Suprapubic skin (tissue), 4 donors: ENCODE results near the gene HIKESHI. TPM values are rescaled to one million over a fixed set of nuclear protein-coding genes. Genes with fewer than 3 reads are reported as not detected.

Experiments
- DNase-seq, 2 donors: peaks; one replicate each; pipeline ENCODE4 v3.0.0-alpha.2; 2019; ENCODE audit warnings: low spot score in 2 of 2
- H3K27ac ChIP-seq: fragments of 200-600 bp; sonication (generic); one replicate; pipeline ENCODE4 v1.5.1; 2019
- H3K27me3 ChIP-seq: fragments of 200-600 bp; sonication (generic); one replicate; pipeline ENCODE4 v1.5.1; 2019
- H3K36me3 ChIP-seq: fragments of 200-600 bp; sonication (generic); one replicate; pipeline ENCODE4 v1.5.1; 2019
- H3K4me1 ChIP-seq: fragments of 200-600 bp; sonication (generic); one replicate; pipeline ENCODE4 v1.5.1; 2019
- H3K4me3 ChIP-seq: fragments of 200-600 bp; sonication (generic); one replicate; pipeline ENCODE4 v1.5.1; 2019; ENCODE audit warnings: mild to moderate bottlenecking
- H3K9me3 ChIP-seq: fragments of 200-600 bp; sonication (generic); one replicate; pipeline ENCODE4 v1.5.1; 2019
- CTCF ChIP-seq, 2 donors: fragments of 200-600 bp in 1 of 2; fragments of 450-650 bp in 1 of 2; sonication (generic) in 1 of 2; IDR thresholded peaks; one replicate each; pipeline ENCODE4 v1.5.1; 2016 to 2019; ENCODE audit warnings: antibody characterized with exemption in 2 of 2, mild to moderate bottlenecking in 1 of 2, moderate library complexity in 1 of 2
- EP300 ChIP-seq: sonication (generic); formaldehyde crosslinking; IDR thresholded peaks from one replicate; pipeline ENCODE4 v1.6.1; 2017; ENCODE audit warnings: antibody characterized with exemption
- POLR2A ChIP-seq, 2 donors: fragments of 450-650 bp; IDR thresholded peaks; one replicate each; pipeline ENCODE4 v1.6.1; 2017; ENCODE audit warnings: antibody characterized with exemption in 2 of 2, mild to moderate bottlenecking in 2 of 2, moderate library complexity in 2 of 2
- POLR2AphosphoS5 ChIP-seq, 3 donors: sonication (generic); formaldehyde crosslinking; IDR thresholded peaks; one replicate each; pipeline ENCODE4 v1.6.1; 2017; ENCODE audit warnings: antibody characterized with exemption in 3 of 3
- WGBS: methylation state at CpG from one replicate; pipeline ENCODE4 v1.1.5; 2018; 5-methylcytosine and 5-hydroxymethylcytosine counted together
- total RNA-seq, 4 donors: library from RNA; depleted of rRNA; stranded (reverse); fragments of >200 nt; gene quantifications; one replicate each; pipeline ENCODE4 v1.1.0, GENCODE V29; 2016

Gene HIKESHI
- total RNA-seq, 4 donors from 2014 or later: 20.7 to 34.4 (median 29.3) TPM

- Histone ChIP-seq H3K4me1 (no peaks in the 10 kb centered on the region), H3K27me3 (no peaks in the 10 kb centered on the region), H3K4me3 (no peak overlapping the region), H3K27ac (no peak overlapping the region), H3K9me3 (no peaks in the 10 kb centered on the region), H3K36me3 (no peaks in the 10 kb centered on the region)
- TF ChIP-seq POLR2A (IDR thresholded peaks at IDR 0.05) (no peak), POLR2AphosphoS5 (IDR thresholded peaks at IDR 0.05) (no peak), CTCF (IDR thresholded peaks at IDR 0.05) (no peak), EP300 (no peak)
- 85% methylated on average over 2 of the region's 2 CpGs for WGBS
- no peak for DNase-seq
These were observed 84.2 kb downstream of the HIKESHI start for GRCh38 chr11:86386283-86386682.

GRCh38 chr11:86386746-86387145, 84.7 kb downstream of the HIKESHI start:
- Histone ChIP-seq H3K36me3 (no peaks in the 10 kb centered on the region), H3K27ac (no peak overlapping the region), H3K4me1 (no peaks in the 10 kb centered on the region), H3K4me3 (no peak overlapping the region), H3K27me3 (no peaks in the 10 kb centered on the region), H3K9me3 (no peaks in the 10 kb centered on the region)
- no peak for TF ChIP-seq POLR2AphosphoS5 (IDR thresholded peaks at IDR 0.05)
- TF ChIP-seq POLR2A (IDR thresholded peaks at IDR 0.05): no peak
- no peak for TF ChIP-seq EP300
- TF ChIP-seq CTCF (IDR thresholded peaks at IDR 0.05): no peak
- no peak for DNase-seq
- 78% methylated on average over 2 of the region's 2 CpGs for WGBS

- Histone ChIP-seq H3K27me3 (no peaks in the 10 kb centered on the region), H3K9me3 (no peaks in the 10 kb centered on the region), H3K36me3 (no peaks in the 10 kb centered on the region), H3K27ac (no peak overlapping the region), H3K4me1 (no peaks in the 10 kb centered on the region), H3K4me3 (no peak overlapping the region)
- TF ChIP-seq EP300 (no peak), POLR2A (IDR thresholded peaks at IDR 0.05) (no peak), POLR2AphosphoS5 (IDR thresholded peaks at IDR 0.05) (no peak), CTCF (IDR thresholded peaks at IDR 0.05) (no peak)
- DNase-seq: no peak
- 70% methylated on average over 4 of the region's 4 CpGs for WGBS
These were observed 86.2 kb downstream of the HIKESHI start for GRCh38 chr11:86388198-86388597.

- 87% methylated on average over 3 of the region's 3 CpGs for WGBS
- Histone ChIP-seq H3K4me3 (no peak overlapping the region), H3K36me3 (no peaks in the 10 kb centered on the region), H3K9me3 (no peaks in the 10 kb centered on the region), H3K27ac (no peak overlapping the region), H3K27me3 (no peaks in the 10 kb centered on the region), H3K4me1 (no peaks in the 10 kb centered on the region)
- no peak for TF ChIP-seq POLR2AphosphoS5 (IDR thresholded peaks at IDR 0.05)
- TF ChIP-seq POLR2A (IDR thresholded peaks at IDR 0.05): no peak
- no peak for TF ChIP-seq EP300
- no peak for TF ChIP-seq CTCF (IDR thresholded peaks at IDR 0.05)
- no peak for DNase-seq
These were observed 88.4 kb downstream of the HIKESHI start for GRCh38 chr11:86390487-86390886.

GRCh38 chr11:86395061-86395551, 93.1 kb downstream of the HIKESHI start:
- Histone ChIP-seq H3K9me3 (no peaks in the 10 kb centered on the region), H3K27ac (no peak overlapping the region), H3K4me3 (no peak overlapping the region), H3K36me3 (no peaks in the 10 kb centered on the region), H3K4me1 (no peaks in the 10 kb centered on the region), H3K27me3 (no peaks in the 10 kb centered on the region)
- WGBS: 56% methylated on average over 6 of the region's 6 CpGs
- DNase-seq: no peak
- no peak for TF ChIP-seq POLR2A (IDR thresholded peaks at IDR 0.05)
- TF ChIP-seq POLR2AphosphoS5 (IDR thresholded peaks at IDR 0.05): no peak
- TF ChIP-seq EP300: no peak
- no peak for TF ChIP-seq CTCF (IDR thresholded peaks at IDR 0.05)

Other genes starting within 250 kb of the HIKESHI start
- 100 to 1,000 TPM; 164 to 386 (median 189) TPM for gene PICALM, start 233.2 kb upstream of the HIKESHI start, total RNA-seq
- 10 to 100 TPM; 11.9 to 39.3 (median 15.1) TPM for gene EED, start 57.5 kb upstream of the HIKESHI start, total RNA-seq
- 1 to 10 TPM in 2 of 4 donors, not detected in 2; 1.1 to 1.8 TPM for gene CCDC81, start 72.6 kb downstream of the HIKESHI start, total RNA-seq